ENCODE results near the gene NPS. TPM values are rescaled to one million over a fixed set of nuclear protein-coding genes. Genes with fewer than 3 reads are reported as not detected.

NPS gene
- not detected in 2 replicates for total RNA-seq

GRCh38 chr10:127549009-127549408 lies at the start of gene NPS:
Gene NPS (plus strand): TSS chr10:127549309. CDS start chr10:127549369, 60 bp downstream.

Other genes with a start within 250 kb of the NPS start
- not detected in 2 replicates for gene FOXI2, start 187.9 kb downstream of the NPS start, total RNA-seq